Pancreas (tissue), 10 donors: Measurements from ENCODE around the gene CHD5. TPM values are rescaled to one million over a fixed set of nuclear protein-coding genes. Genes with fewer than 3 reads are reported as not detected.
"Not testable (repeated sequence)": the region's sequence is repeated elsewhere in the genome, so short reads cannot be mapped to it uniquely, and the experiment has no call there.

Experiments used
- ATAC-seq, 4 donors: fragments of 200-7000 bp; cut with Tn5 transposase; one replicate each; pipeline versions ENCODE4 v1.8.0 to v1.9.1; 2020; ENCODE audit warnings: mild to moderate bottlenecking in 4 of 4, moderate library complexity in 4 of 4
- DNase-seq, 6 donors: peaks; one replicate each; pipeline ENCODE4 v3.0.0-alpha.2; 2020
- FAIRE-seq: peaks from 2 replicates; lab custom pipeline; 2012; peaks lifted over from hg19 to GRCh38; lab: Jason Lieb, UNC
- H3K27ac ChIP-seq, 4 donors: fragments of 200-600 bp; sonication (generic); 1 replicate in 3 of 4; 2 replicates in 1 of 4; pipeline versions ENCODE4 v1.5.0 to v1.8.0; 2020
- H3K27me3 ChIP-seq, 4 donors: fragments of 200-600 bp; one replicate each; pipeline ENCODE4 v1.8.0; 2021
- H3K36me3 ChIP-seq, 3 donors: fragments of 200-600 bp; sonication (generic) in 1 of 3; one replicate each; pipeline versions ENCODE4 v1.5.0 to v1.8.0; 2020 to 2021
- H3K4me1 ChIP-seq, 3 donors: fragments of 200-600 bp; one replicate each; pipeline ENCODE4 v1.8.0; 2021
- H3K4me3 ChIP-seq, 4 donors: fragments of 200-600 bp; sonication (generic) in 2 of 4; one replicate each; pipeline versions ENCODE4 v1.5.0 to v1.8.0; 2020 to 2021
- H3K9me3 ChIP-seq, 4 donors: fragments of 200-600 bp; one replicate each; pipeline ENCODE4 v1.8.0; 2021
- CTCF ChIP-seq, 4 donors: fragments of 200-600 bp; sonication (generic) in 3 of 4; IDR thresholded peaks; one replicate each; pipeline versions ENCODE4 v1.5.0 to v1.8.0; 2021; ENCODE audit warnings: antibody characterized with exemption in 4 of 4
- WGBS, 2 donors: extraction: QIAGEN DNeasy Blood & Tissue Kit; methylation state at CpG; one replicate each; pipeline ENCODE4 v1.1.7; 2013; 5-methylcytosine and 5-hydroxymethylcytosine counted together
- intact Hi-C, 3 donors: fragments of 100-400 bp; cut with DNase I; formaldehyde crosslinking; loops; one replicate each; pipeline versions ENCODE4 v1.11.1 to v1.14.2; 2022
- polyA plus RNA-seq, 2 donors: library from polyadenylated mRNA; stranded (reverse); fragments of 200-250 nt; gene quantifications; one replicate each; pipeline ENCODE4 v1.2.3, GENCODE V29; 2013
- total RNA-seq, 6 donors: library from RNA; stranded (reverse); fragmentation: NEBNext Ultra II Directional in 4 of 6; extraction: Animal tissue kit (Norgen Biotek cat#: 25700) in 4 of 6; gene quantifications; one replicate each; pipeline versions ENCODE4 v1.2.1 to v1.2.4, GENCODE V29; 2021 to 2023
- donor health status: healthy with polysubstance abuse.
- donor health status: DM: no; HTN: no; CAD: no; lungs with moderate emphysema.
- donor health status: DM: no; HTN: no; CAD: no.
- donor health status: control.
- donor health status: control.
- donor health status: Bipolar disorder and iron deficiency.
- donor health status: DM: yes; HTN: yes; CAD: no.
- donor health status: DM: no; HTN: no; CAD: no.
- donor health status: DM: no; HTN: no; CAD: no.
- donor health status: DM: yes; HTN: yes; CAD: no.

Gene CHD5
- total and polyA plus RNA-seq, 8 donors = 0.09 to 2.9 (median 0.40) TPM

- WGBS, 2 donors = 61 to 63% methylated on average over 8 of the region's 8 CpGs
- intact Hi-C loops = no loop called here
Observed at GRCh38 chr1:6066680-6067079, 113.4 kb downstream of the CHD5 start.

GRCh38 chr1:6065093-6065858 is 114.8 kb downstream of the CHD5 start:
- TF ChIP-seq CTCF (IDR thresholded peaks at IDR 0.05) = no peak
- FAIRE-seq (no peak), ATAC-seq (no peak), DNase-seq (no peak)
- intact Hi-C loops = no loop called here
- no peak overlapping the region for H3K4me3 ChIP-seq
- H3K36me3 ChIP-seq = no peaks in the 10 kb centered on the region
- no peaks in the 10 kb centered on the region for H3K9me3 ChIP-seq
- H3K27ac ChIP-seq = no peak overlapping the region
- no peaks in the 10 kb centered on the region for H3K4me1 ChIP-seq
- no peaks in the 10 kb centered on the region for H3K27me3 ChIP-seq
- 71 to 79% methylated on average over 28 of the region's 28 CpGs for WGBS, 2 donors

More at GRCh38 chr1:6066680-6067079, 113.4 kb downstream of the CHD5 start:
- H3K9me3 ChIP-seq = no peaks in the 10 kb centered on the region
- no peak for FAIRE-seq
- TF ChIP-seq CTCF (IDR thresholded peaks at IDR 0.05) = no peak
- H3K36me3 ChIP-seq = no peaks in the 10 kb centered on the region
- H3K4me1 ChIP-seq = no peaks in the 10 kb centered on the region
- no peak overlapping the region for H3K27ac ChIP-seq
- H3K4me3 ChIP-seq = no peak overlapping the region
- H3K27me3 ChIP-seq = no peaks in the 10 kb centered on the region
- DNase-seq = no peak
- no peak for ATAC-seq

GRCh38 chr1:6063532-6064053 is 116.5 kb downstream of the CHD5 start:
- H3K4me1 ChIP-seq, H3K36me3 ChIP-seq, ATAC-seq, H3K27ac ChIP-seq, FAIRE-seq, intact Hi-C loops, DNase-seq, H3K27me3 ChIP-seq, H3K9me3 ChIP-seq, H3K4me3 ChIP-seq: not testable (repeated sequence)
- 71 to 82% methylated on average over 7 of the region's 7 CpGs for WGBS, 2 donors

GRCh38 chr1:6062670-6063069 is 117.5 kb downstream of the CHD5 start:
- DNase-seq (no peak), ATAC-seq (no peak), FAIRE-seq (no peak)
- 72 to 85% methylated on average over 6 of the region's 6 CpGs for WGBS, 2 donors
- H3K4me3 ChIP-seq = no peak overlapping the region
- H3K27ac ChIP-seq = no peak overlapping the region
- TF ChIP-seq CTCF (IDR thresholded peaks at IDR 0.05) = no peak
- intact Hi-C loops = no loop called here
- H3K4me1 ChIP-seq = no peaks in the 10 kb centered on the region
- no peaks in the 10 kb centered on the region for H3K27me3 ChIP-seq
- no peaks in the 10 kb centered on the region for H3K9me3 ChIP-seq
- no peaks in the 10 kb centered on the region for H3K36me3 ChIP-seq

- Histone ChIP-seq H3K27me3 (no peaks in the 10 kb centered on the region), H3K27ac (no peak overlapping the region), H3K4me3 (no peak overlapping the region), H3K9me3 (no peaks in the 10 kb centered on the region), H3K36me3 (no peaks in the 10 kb centered on the region), H3K4me1 (no peaks in the 10 kb centered on the region)
- intact Hi-C loops = loop anchor here in 1 of 3 donors (10.0 kb wide), 1 partner anchor 185 kb away; the partner anchor contains the start of gene HES3
- WGBS, 2 donors = 79 to 87% methylated on average over 7 to 9 of the region's 9 CpGs
- no peak for ATAC-seq
- no peak for FAIRE-seq
- no peak for TF ChIP-seq CTCF (IDR thresholded peaks at IDR 0.05)
- peak in 1 of 6 donors; percentile 43 for DNase-seq
Observed at GRCh38 chr1:6059866-6060265, 120.3 kb downstream of the CHD5 start.
